ENCODE data around the gene NBAS. TPM values are rescaled to one million over a fixed set of nuclear protein-coding genes. Genes with fewer than 3 reads are reported as not detected.
A peak's percentile ranks its signal among the peaks of the same experiment; 100 is the strongest.
"Not testable (repeated sequence)": the region's sequence is repeated elsewhere in the genome, so short reads cannot be mapped to it uniquely, and the experiment has no call there.

Gene NBAS
- total RNA-seq, 1 experiment from 2014 or later: 19.7 TPM

DNA sequence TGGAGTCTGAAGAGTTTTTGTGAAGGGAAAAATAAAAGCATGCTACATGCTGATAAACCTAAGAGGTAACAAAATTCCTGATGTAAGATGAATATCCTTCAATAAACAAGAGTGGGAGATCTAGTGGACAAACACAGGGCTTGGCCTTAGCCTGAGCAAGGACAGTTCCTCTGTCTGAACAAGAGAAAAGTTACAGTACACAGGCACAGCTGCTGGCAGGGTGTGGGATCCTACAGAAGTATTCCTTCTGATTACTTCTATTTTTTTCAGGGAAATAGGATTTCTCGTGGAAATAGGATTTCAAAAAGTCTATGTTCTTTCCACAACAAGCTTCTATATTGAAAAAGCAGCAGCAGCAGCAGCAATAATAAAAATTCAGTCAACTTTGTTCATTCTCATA lies 54.1 kb downstream of the NBAS start:
- DNase-seq (ENCODE audit: low read depth): no peak
- in situ Hi-C loops (cut with HindIII; ENCODE audit: low pct_unique_long_range_greater_than_20kb, low sequenced_read_pairs): no loop called here

DNA sequence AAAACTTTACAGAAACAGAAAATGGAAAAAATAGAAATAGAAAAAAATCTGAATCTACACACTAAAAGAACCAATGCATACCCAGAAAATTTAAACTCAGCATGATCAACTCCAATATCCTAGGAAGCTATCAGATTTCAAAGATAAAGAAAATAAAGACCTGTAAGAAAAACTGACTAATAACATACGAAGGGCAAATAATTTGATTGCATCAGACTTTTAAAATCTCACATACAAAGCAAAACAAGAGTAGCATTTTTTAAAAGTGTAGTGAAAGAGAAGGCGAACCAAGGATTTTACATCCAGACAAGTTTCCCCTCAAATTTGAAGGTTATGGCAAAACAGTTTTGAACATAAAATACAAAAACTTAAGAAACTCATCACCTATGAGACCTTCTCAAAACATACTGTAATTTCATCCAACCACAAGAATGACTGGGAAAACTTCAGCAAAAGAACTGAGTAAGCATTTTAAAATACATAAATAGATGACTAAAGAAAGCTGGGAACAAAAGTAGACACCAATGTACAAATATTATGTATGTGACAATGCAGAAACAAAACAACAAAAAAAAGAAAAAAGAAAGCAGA lies 54.8 kb downstream of the NBAS start:
- in situ Hi-C loops (cut with HindIII; ENCODE audit: low pct_unique_long_range_greater_than_20kb, low sequenced_read_pairs): no loop called here
- no peak for DNase-seq (ENCODE audit: low read depth)

DNA sequence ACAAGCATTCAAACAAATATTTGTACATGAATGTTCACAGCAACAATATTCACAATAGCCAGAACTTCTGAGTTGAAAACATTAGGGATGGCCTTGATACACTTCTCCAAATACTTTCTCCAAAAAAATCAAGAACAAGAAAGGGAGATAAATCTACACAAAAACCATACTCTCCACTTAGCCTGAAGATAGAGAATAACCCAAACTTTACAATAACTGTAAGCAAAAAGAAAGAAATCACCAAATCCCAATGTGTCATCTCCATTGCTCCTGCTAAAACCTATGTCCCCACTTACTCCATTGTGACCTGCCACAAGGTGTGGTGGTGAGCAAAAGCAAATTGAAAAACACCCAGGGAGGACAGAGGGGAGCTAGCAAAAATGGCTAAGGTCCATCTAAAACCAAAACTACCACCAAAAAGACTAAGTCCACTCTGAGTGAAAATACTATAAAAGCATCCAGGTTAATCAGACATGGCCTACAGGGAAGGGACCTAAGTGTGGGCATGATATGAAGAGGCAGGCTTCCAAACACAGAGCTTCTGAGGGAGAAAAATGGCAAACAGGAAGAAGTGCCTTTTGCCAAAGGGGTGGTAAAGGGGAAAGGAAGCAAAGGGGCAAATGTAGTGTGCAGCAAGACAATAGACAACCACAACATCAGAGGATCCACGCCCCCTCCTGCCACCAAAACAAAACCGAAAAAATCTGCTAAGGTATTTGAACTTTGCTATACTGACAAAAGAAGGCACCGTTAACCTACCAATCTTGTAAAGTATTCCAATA lies 56.1 kb downstream of the NBAS start:
- in situ Hi-C loops (cut with HindIII; ENCODE audit: low pct_unique_long_range_greater_than_20kb, low sequenced_read_pairs): no loop called here
- no peak for DNase-seq (ENCODE audit: low read depth)

DNA sequence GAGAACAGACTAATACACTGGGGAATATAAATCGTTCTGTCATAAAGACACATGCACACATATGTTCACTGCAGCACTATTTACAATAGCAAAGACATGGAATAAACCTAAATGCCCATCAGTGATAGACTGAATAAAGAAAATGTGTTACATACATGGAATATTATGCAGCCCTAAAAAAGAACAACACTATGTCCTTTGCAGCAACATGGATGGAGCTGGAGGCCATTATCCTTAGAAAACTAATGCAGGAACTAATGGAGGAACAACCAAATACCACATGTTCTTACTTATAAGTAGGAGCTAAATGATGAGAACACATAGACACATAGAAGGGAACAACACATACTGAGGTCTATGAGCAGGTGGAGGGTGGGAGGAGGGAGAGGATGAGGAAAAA lies 61.9 kb downstream of the NBAS start:
- in situ Hi-C loops (cut with HindIII; ENCODE audit: low pct_unique_long_range_greater_than_20kb, low sequenced_read_pairs); DNase-seq (ENCODE audit: low read depth): not testable (repeated sequence)

DNA sequence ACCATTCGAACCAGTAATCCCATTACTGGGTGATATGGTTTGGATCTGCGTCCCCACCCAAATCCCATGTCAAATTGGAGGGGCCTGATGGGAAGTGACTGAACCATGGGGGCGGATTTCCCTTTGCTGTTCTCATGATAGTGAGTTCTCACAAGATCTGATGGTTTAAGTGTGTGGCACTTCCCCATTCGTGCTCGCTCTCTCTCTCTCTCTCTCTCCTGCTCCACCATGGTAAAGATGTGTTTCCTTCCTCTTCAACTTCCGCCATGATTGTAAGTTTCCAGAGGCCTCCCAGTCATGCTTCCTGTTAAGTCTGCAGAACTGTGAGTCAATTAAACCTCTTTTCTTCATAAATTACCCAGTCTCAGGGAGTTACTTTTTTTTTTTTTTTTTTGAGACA lies 62.6 kb downstream of the NBAS start:
- DNase-seq (ENCODE audit: low read depth): no peak
- in situ Hi-C loops (cut with HindIII; ENCODE audit: low pct_unique_long_range_greater_than_20kb, low sequenced_read_pairs): no loop called here

DNA sequence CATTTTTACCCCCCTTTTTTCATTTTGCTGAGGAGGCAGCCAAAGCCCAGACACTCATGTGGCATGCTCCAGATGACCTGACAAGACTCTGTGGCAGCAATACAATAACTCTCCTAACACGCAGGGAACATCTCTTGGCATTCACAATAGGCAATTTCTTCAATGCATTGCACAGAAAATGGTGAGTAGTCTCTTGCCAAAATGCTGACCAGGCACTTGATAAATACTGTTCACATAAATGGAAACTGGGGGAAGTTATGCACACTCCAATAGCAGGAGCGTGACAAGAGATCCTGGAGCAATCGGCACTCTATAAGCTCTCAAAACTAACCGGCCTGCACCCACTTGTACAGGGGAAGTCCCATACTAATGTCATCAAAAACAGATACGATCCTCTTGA lies 66.3 kb downstream of the NBAS start:
- in situ Hi-C loops (cut with HindIII; ENCODE audit: low pct_unique_long_range_greater_than_20kb, low sequenced_read_pairs): no loop called here
- no peak for DNase-seq (ENCODE audit: low read depth)

DNA sequence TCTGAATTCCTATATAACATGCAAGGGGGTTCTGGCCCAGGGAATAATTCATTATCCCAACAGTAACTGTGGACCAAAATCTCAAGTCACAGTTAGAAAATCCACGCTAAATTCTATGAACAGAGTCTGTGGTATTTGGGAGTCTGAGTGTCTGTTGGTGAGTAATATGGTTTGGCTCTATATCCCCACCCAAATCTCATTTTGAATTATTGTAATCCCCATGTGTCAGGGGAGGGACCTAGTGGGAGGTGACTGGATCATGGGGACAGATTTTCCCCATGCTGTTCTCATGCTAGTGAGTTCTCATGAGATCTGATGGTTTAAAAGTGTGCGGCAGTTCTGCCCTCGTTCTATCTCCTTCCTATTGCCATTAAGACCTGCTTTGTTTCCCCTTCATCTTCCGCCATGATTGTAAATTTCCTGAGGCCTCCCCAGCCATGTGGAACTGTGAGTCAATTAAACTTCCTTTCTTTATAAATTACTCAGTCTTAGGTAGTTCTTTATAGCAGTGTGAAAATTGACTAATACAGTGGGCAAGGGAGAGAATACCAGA lies 68.3 kb downstream of the NBAS start:
- in situ Hi-C loops (cut with HindIII; ENCODE audit: low pct_unique_long_range_greater_than_20kb, low sequenced_read_pairs): no loop called here
- DNase-seq (ENCODE audit: low read depth): no peak

DNA sequence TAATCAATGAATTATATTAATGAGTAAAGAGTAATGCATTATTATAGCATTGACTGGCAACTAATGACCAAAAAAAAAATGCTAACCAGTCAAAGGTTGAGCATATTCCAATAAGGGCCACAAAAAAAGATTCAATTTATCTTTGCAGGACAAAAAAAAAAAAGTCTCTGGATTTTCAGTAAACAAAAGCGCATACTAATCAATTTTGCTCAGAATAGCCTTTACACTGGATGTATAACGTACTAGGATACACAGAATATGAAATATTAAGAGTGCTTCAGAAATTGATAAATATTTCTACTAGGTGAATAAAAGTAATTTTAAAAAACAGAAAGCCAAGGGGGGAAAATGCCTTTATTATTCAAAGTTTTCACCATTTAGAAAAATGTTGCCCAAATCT lies 74.4 kb downstream of the NBAS start:
- DNase-seq (ENCODE audit: low read depth): no peak
- in situ Hi-C loops (cut with HindIII; ENCODE audit: low pct_unique_long_range_greater_than_20kb, low sequenced_read_pairs): no loop called here

DNA sequence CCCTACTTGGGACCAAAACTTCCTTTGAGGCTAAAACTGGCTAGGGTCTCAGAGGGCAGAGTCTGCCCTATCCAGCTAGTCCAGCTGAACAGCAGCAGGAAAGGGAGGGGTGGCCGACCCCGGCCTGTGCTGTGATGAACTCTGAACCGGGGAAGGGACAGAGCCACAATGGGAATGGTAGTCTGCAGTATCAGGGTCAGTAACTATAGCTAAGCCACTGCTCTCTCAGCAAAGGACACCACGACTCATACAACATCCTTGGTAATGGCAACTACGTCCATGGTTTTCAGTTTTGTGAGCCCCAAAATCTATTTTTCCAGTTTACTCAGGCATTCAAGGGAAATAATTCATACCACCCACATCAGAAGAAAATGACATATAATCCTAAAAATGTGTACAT lies 75.2 kb downstream of the NBAS start:
- in situ Hi-C loops (cut with HindIII; ENCODE audit: low pct_unique_long_range_greater_than_20kb, low sequenced_read_pairs): no loop called here

DNA sequence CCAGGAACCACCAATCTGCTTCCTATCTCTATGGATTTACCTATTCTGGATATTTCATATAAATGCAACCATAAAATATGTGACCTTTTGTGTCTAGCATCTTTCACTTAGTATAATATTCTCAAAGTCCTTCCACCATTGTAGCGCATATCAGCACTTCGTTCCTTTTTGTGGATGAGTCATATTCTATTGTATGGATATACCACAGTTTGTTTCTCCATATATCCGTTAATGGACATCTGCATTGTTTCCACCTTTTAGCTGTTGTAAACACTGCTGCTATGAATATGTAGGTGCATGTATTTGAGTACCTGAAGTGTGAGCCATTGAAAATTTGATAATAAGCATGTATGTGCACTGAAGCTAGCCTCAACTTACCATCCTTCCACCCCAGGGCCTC lies 80.1 kb downstream of the NBAS start:
- DNase-seq (ENCODE audit: low read depth): no peak
- in situ Hi-C loops (cut with HindIII; ENCODE audit: low pct_unique_long_range_greater_than_20kb, low sequenced_read_pairs): no loop called here

More for the DNA sequence above, 75.2 kb downstream of the NBAS start:
- no peak for DNase-seq (ENCODE audit: low read depth)

DNA sequence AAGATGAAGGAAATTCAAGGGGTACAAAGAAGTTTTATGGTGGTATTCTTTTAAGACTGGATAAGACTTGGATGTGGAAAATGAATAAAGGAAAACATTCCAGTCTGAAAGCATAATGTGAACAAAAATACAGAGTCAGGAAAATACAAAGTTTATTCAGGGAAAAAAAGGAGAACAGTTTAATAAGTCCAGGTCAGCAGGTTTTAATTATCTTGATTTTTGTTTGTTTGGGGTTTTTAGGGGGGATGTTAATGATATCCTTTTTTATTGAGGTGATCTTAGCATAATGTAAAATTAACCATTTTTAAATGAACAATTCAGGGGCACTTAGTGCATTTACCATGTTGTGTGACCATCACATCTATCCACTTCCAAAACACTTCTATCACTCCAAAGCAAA lies 80.6 kb downstream of the NBAS start:
- no peak for DNase-seq (ENCODE audit: low read depth)
- in situ Hi-C loops (cut with HindIII; ENCODE audit: low pct_unique_long_range_greater_than_20kb, low sequenced_read_pairs): no loop called here

DNA sequence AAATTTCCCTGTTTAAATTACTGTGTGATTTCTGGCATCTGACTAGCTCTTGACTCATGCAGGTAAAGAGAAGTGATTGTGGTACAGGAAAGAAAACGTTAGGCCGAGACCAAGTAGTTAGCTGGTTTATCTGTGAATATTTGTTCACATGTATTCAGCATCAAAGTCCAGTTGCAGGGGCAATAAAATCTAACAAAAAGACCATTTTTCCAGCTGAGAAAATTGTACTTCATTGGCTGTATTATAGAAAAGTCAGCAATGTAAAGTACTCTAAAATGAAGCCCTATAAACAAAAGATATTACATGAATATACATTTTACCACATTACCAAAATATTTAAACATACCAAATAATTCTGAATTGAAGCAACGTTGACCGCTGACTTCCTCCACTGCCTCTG lies 88.3 kb downstream of the NBAS start:
- in situ Hi-C loops (cut with HindIII; ENCODE audit: low pct_unique_long_range_greater_than_20kb, low sequenced_read_pairs): no loop called here
- no peak for DNase-seq (ENCODE audit: low read depth)

DNA sequence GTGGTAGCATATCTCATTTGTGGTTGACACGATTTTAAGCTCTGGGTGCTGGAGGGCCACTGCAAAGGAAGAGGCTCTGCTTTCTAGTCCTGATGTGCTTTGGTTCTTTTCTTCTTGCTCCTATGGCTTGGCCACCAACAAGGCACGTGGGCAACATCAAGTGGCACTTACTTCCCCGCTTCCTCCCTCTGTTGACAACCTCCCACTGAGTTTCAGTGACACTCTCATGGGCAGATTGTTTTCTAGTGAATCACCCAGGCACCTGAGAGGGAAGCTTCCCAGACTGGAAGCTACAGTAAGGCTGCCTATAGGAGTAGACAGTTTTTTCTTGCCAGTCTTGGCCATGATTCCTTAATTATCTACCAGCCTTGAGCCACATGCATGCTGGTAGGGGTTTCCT lies 89.0 kb downstream of the NBAS start:
- DNase-seq (ENCODE audit: low read depth): peak; percentile 4

DNA sequence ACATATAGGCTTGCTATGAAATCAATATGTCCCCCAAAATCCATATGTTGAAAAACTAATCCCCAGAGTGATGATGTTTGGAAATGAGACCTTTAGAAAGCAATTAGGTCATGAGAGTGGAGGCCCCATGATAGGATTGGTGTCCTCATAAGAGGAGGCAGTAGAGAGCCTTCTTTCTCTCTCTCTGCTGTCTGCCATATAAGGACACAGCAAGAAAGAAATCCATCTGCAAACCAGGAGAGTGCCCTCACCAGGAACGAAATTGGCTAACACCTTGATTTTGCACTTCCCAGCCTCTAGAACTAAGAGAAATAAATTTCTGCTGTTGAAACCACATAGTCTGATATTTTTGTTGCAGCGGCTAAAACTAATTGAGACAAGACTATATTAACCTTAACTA lies 89.5 kb downstream of the NBAS start:
- in situ Hi-C loops (cut with HindIII; ENCODE audit: low pct_unique_long_range_greater_than_20kb, low sequenced_read_pairs): no loop called here
- DNase-seq (ENCODE audit: low read depth): no peak

More for the DNA sequence above, 89.0 kb downstream of the NBAS start:
- in situ Hi-C loops (cut with HindIII; ENCODE audit: low pct_unique_long_range_greater_than_20kb, low sequenced_read_pairs): no loop called here

DNA sequence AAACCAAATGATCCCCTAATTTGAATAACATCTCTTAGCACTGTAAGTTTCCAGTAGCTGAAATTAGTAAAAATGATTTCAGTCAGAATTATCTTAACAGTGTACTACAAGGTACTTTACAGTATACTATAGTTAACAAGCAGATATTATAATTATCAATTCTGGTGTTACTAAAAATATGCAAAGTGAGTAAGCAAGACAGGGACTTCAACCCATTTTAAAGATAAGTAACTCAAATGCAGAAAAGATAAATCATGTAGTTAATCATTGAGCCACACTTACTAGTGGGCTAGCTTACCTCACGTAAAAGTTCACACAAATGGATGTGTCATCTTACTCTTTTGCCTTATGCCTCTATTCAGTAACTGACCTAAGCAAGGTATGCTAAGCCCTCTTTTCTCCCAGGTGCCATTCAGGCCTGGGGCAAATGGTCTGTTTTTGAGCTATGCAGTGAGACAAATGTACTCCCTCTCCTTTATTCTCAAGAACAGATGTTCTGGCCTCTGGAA lies 101.0 kb downstream of the NBAS start:
- DNase-seq (ENCODE audit: low read depth): no peak
- in situ Hi-C loops (cut with HindIII; ENCODE audit: low pct_unique_long_range_greater_than_20kb, low sequenced_read_pairs): no loop called here

DNA sequence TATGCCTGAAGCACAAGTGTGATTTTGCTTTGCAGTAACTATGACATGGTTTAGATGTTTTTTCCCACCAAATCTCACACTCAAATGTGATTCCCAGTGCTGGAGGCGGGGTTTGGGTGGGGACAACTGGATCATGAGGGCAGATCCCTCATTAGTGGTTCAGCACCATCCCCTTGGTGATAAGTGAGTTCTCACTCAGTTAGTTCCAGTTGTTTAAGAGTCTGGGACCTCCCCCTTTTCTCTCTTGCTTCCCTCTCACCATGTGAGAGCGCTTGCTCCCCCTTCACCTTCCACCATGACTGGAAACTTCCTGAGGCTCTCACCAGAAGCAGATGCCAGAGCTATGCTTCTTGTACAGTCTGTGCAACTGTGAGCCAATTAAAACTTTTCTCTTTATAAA lies 102.9 kb downstream of the NBAS start:
- in situ Hi-C loops (cut with HindIII; ENCODE audit: low pct_unique_long_range_greater_than_20kb, low sequenced_read_pairs): no loop called here
- DNase-seq (ENCODE audit: low read depth): no peak

DNA sequence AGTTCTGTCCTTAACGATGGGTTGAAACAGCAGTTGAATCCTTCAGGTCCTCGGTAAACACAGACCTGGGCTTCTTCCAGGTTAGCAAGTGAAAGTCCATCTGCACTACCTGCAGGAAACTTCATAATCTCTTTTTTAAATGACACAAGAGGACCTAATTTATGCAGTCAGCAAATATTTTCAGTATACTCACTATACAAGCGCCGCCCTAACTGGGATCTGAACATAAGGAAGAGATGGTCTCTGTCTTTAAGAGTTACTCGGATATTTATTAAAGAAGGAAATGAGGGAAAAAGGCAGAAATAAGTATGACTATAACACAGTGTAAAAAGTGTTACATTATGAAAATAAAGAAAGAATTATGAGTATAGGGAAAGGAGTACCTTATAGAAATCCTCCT lies 103.3 kb downstream of the NBAS start:
- DNase-seq (ENCODE audit: low read depth): no peak
- in situ Hi-C loops (cut with HindIII; ENCODE audit: low pct_unique_long_range_greater_than_20kb, low sequenced_read_pairs): no loop called here

DNA sequence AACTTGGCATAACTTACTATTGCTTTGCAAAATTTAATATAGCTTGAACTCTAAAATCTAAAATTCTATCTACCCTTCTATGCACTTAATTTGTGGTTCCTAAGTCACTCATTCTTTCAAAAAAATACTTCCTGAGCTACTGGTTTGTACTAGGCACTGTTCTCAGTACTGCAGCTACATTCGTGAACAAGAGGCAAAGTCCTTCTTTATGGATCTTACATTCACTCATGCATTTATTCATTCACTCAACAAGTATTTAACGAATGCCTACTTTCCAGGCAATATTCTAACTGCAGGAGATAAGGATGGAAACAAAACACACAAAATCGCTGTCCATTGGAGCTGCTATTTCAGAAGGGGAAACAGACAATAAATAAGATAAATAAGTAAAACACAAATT lies 104.8 kb downstream of the NBAS start:
- in situ Hi-C loops (cut with HindIII; ENCODE audit: low pct_unique_long_range_greater_than_20kb, low sequenced_read_pairs): no loop called here

DNA sequence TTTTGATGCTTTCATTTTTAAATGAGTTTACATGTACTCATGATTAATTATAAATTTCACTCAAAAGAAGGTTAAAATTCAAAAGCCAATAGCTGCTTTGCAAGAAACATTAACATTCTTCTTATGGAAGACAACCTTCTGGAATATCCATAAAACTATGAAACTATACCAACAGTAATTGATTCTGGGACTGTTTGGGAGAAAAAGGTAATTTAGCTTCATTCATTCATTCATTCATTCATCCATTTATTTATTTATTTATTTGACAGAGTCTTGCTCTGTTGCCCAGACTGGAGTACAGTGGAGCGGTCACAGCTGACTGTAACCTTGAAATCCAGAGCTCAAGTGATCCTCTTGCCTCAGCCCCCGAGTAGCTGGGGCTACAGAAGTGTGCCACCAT lies 110.3 kb downstream of the NBAS start:
- no peak for DNase-seq (ENCODE audit: low read depth)
- in situ Hi-C loops (cut with HindIII; ENCODE audit: low pct_unique_long_range_greater_than_20kb, low sequenced_read_pairs): no loop called here

More for the DNA sequence above, 104.8 kb downstream of the NBAS start:
- no peak for DNase-seq (ENCODE audit: low read depth)

Data from Caki2 (cell line).